Psoas muscle (tissue), 8 donors: ENCODE results near the gene RFX1. TPM values are rescaled to one million over a fixed set of nuclear protein-coding genes. Genes with fewer than 3 reads are reported as not detected.

ENCODE experiments used
- ATAC-seq, 4 donors: fragments of 200-7000 bp; cut with Tn5 transposase; one replicate each; pipeline ENCODE4 v1.9.1; 2020; ENCODE audit warnings: moderate library complexity in 3 of 4, mild to moderate bottlenecking in 2 of 4
- DNase-seq, 2 donors: peaks; one replicate each; pipeline ENCODE4 v3.0.0-alpha.2; 2020
- H3K27ac ChIP-seq: fragments of 200-600 bp; one replicate; pipeline ENCODE4 v1.8.0; 2022
- H3K27me3 ChIP-seq, 3 donors: fragments of 200-600 bp in 1 of 3; one replicate each; pipeline versions ENCODE4 v1.6.1 to v1.8.0; 2013 to 2022; ENCODE audit warnings: low read length in 2 of 3, mild to moderate bottlenecking in 2 of 3, moderate library complexity in 1 of 3; ENCODE audit not compliant: insufficient read depth in 3 of 3
- H3K36me3 ChIP-seq, 2 donors: fragments of 200-600 bp in 1 of 2; one replicate each; pipeline versions ENCODE4 v1.6.1 to v1.8.0; 2013 to 2022; ENCODE audit warnings: low read depth in 1 of 2, mild to moderate bottlenecking in 1 of 2, moderate library complexity in 1 of 2; ENCODE audit not compliant: insufficient read depth in 1 of 2
- H3K4me1 ChIP-seq: fragments of 200-600 bp; one replicate; pipeline ENCODE4 v1.8.0; 2022
- H3K4me3 ChIP-seq: fragments of 200-600 bp; one replicate; pipeline ENCODE4 v1.8.0; 2022; ENCODE audit warnings: mild to moderate bottlenecking
- H3K9me3 ChIP-seq: fragments of 200-600 bp; one replicate; pipeline ENCODE4 v1.8.0; 2022
- WGBS, 3 donors: extraction: QIAGEN DNeasy Blood & Tissue Kit; methylation state at CpG; one replicate each; pipeline versions ENCODE4 v1.1.6 to v1.1.7; 2013; 5-methylcytosine and 5-hydroxymethylcytosine counted together
- intact Hi-C, 2 donors: fragments of 100-400 bp; cut with DNase I; formaldehyde crosslinking; loops; one replicate each; pipeline versions ENCODE4 v1.11.0 to v1.14.2; 2022
- polyA plus RNA-seq, 3 donors: library from polyadenylated mRNA; stranded (reverse); fragments of 200-250 nt; gene quantifications; one replicate each; pipeline ENCODE4 v1.2.3, GENCODE V29; 2013
- total RNA-seq, 4 donors: library from RNA; stranded (reverse); fragmentation: NEBNext Ultra II Directional in 2 of 4; extraction: Animal tissue kit (Norgen Biotek cat#: 25700) in 2 of 4; gene quantifications; one replicate each; pipeline versions ENCODE4 v1.2.1 to v1.2.4, GENCODE V29; 2021 to 2023
- TF ChIP-seq, protein P1 (sequence below): fragments of 200-600 bp; IDR thresholded peaks from one replicate; pipeline ENCODE4 v1.8.0; 2022; ENCODE audit warnings: antibody characterized with exemption
- donor health status: healthy with polysubstance abuse.
- donor health status: DM: no; HTN: no; CAD: no; lungs with moderate emphysema.
- donor health status: Bipolar disorder and iron deficiency.
- donor health status: healthy.
- donor health status: DM: yes; HTN: yes; CAD: no.
- donor health status: DM: no; HTN: no; CAD: no.
- donor health status: DM: no; HTN: no; CAD: no.
- donor health status: DM: yes; HTN: yes; CAD: no.

Gene RFX1
- total and polyA plus RNA-seq, 7 donors = 2.9 to 10.1 (median 6.4) TPM

DNA sequence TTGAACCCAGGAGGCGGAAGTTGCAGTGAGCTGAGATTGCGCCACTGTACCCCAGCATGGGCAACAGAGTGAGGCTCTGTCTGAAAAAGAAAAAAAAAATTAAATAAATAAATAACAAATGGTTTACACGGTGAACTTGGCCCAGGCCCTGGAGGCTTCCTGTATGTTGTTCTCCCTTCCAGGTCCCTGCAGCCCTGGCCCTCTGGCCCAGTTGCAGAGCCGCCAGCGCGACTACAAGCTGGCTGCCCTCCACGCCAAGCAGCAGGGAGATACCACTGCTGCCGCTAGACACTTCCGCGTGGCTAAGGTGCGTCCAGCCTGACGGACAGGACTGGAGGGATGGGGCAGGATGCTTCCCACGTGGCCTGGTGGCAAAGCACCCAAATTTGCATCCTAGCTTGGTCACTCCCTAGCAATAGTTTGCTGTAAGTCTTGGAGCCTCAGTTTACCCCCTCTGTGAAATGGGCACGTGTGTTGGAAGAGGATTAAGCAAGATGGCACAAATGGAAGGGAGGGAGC, 88.2 kb downstream of the RFX1 start:
- TF ChIP-seq, protein P1, sequence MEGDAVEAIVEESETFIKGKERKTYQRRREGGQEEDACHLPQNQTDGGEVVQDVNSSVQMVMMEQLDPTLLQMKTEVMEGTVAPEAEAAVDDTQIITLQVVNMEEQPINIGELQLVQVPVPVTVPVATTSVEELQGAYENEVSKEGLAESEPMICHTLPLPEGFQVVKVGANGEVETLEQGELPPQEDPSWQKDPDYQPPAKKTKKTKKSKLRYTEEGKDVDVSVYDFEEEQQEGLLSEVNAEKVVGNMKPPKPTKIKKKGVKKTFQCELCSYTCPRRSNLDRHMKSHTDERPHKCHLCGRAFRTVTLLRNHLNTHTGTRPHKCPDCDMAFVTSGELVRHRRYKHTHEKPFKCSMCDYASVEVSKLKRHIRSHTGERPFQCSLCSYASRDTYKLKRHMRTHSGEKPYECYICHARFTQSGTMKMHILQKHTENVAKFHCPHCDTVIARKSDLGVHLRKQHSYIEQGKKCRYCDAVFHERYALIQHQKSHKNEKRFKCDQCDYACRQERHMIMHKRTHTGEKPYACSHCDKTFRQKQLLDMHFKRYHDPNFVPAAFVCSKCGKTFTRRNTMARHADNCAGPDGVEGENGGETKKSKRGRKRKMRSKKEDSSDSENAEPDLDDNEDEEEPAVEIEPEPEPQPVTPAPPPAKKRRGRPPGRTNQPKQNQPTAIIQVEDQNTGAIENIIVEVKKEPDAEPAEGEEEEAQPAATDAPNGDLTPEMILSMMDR = no peak
- intact Hi-C loops = no loop called here
- ATAC-seq = no peak

DNA sequence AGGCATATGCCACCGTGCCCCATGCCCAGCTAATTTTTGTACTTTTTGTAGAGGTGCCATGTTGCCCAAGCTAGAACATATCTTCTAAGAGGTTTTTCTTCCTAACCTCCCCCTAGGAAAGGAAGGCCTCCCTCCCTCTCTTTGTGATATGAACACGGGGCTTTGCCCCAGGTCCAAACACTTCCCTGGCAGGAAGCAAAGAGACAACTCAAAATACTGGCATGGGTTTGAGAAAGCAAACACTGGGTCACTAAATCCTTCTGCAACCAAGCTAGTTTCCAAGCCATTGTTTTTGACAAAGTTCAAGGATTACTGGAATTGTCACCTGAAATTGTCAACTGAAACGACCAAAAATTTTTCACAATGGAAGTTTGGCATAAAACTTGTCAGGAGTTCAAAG, 91.3 kb downstream of the RFX1 start:
- intact Hi-C loops = no loop called here
- H3K4me1 ChIP-seq = no peaks in the 10 kb centered on the region
- 85 to 93% (median 87%) methylated on average over 3 of the region's 3 CpGs for WGBS, 3 donors
- ATAC-seq (no peak), DNase-seq (no peak)
- TF ChIP-seq, protein P1 = no peak
- no peak overlapping the region for H3K27ac ChIP-seq
- H3K27me3 ChIP-seq = no peaks in the 10 kb centered on the region
- peaks cover 0 to 93% of the 10 kb centered on the region in 2 donors for H3K36me3 ChIP-seq
- H3K4me3 ChIP-seq = no peak overlapping the region
- H3K9me3 ChIP-seq = no peaks in the 10 kb centered on the region

More for the DNA sequence above, 88.2 kb downstream of the RFX1 start:
- WGBS, 3 donors = 76 to 80% (median 79%) methylated on average over 14 of the region's 14 CpGs
- Histone ChIP-seq H3K27me3 (no peaks in the 10 kb centered on the region), H3K4me1 (no peaks in the 10 kb centered on the region), H3K4me3 (no peak overlapping the region), H3K36me3 (peaks cover 0 to 95% of the 10 kb centered on the region in 2 donors), H3K9me3 (no peaks in the 10 kb centered on the region), H3K27ac (no peak overlapping the region)
- DNase-seq = no peak

DNA sequence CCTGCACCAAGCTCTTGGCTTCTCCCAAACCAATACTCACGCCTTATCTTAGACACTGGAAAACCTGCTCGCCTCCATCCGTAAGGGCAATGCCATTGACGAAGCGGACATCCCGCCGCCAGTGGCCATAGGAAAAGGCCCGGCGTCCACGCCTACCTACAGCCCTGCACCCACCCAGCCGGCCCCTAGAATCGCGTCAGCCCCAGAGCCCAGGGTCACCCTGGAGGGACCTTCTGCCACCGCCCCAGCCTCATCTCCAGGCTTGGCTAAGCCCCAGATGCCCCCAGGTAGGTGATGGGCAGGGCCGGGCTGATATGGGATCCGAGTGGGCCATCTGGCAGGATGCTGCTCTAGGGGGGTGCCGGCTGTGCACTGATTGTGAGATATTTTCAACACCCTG, 92.8 kb downstream of the RFX1 start:
- ATAC-seq (no peak), DNase-seq (no peak)
- Histone ChIP-seq H3K4me1 (no peaks in the 10 kb centered on the region), H3K36me3 (peaks cover 0 to 85% of the 10 kb centered on the region in 2 donors), H3K4me3 (no peak overlapping the region), H3K27ac (no peak overlapping the region), H3K27me3 (no peaks in the 10 kb centered on the region), H3K9me3 (no peaks in the 10 kb centered on the region)
- TF ChIP-seq, protein P1 = no peak
- 95 to 96% (median 95%) methylated on average over 17 of the region's 17 CpGs for WGBS, 3 donors
- intact Hi-C loops = no loop called here

Other genes starting within 250 kb of the RFX1 start
- gene MRI1, start 241.8 kb downstream of the RFX1 start, total RNA-seq = 10 to 100 TPM in 2 of 4 donors, 1 to 10 TPM in 2; 6.4 to 11.0 (median 9.3) TPM
- gene MRI1, start 241.8 kb downstream of the RFX1 start, polyA plus RNA-seq = 10 to 100 TPM in 1 of 3 donors, 1 to 10 TPM in 2; 9.4 to 11.2 (median 9.6) TPM
- gene C19orf53, start 231.9 kb downstream of the RFX1 start, total RNA-seq = 100 to 1,000 TPM in 2 of 4 donors, 10 to 100 TPM in 2; 88.9 to 109 (median 95.5) TPM
- 100 to 1,000 TPM; 147 to 196 (median 195) TPM for gene C19orf53, start 231.9 kb downstream of the RFX1 start, polyA plus RNA-seq
- 1 to 10 TPM; 3.3 to 7.8 (median 4.4) TPM for gene ZSWIM4, start 210.9 kb downstream of the RFX1 start, total RNA-seq
- gene ZSWIM4, start 210.9 kb downstream of the RFX1 start, polyA plus RNA-seq = 1 to 10 TPM in 2 of 3 donors, under 1 TPM in 1; 0.77 to 3.9 (median 1.6) TPM
- not detected for gene NANOS3, start 129.2 kb downstream of the RFX1 start, total RNA-seq
- gene NANOS3, start 129.2 kb downstream of the RFX1 start, polyA plus RNA-seq = not detected
- 1 to 10 TPM in 2 of 4 donors, under 1 TPM in 2; 0.27 to 1.5 (median 1.0) TPM for gene BRME1, start 100.2 kb downstream of the RFX1 start, total RNA-seq
- gene BRME1, start 100.2 kb downstream of the RFX1 start, polyA plus RNA-seq = 1 to 10 TPM in 2 of 3 donors, under 1 TPM in 1; 0.86 to 2.5 (median 1.7) TPM
- 10 to 100 TPM; 21.1 to 26.1 (median 24.6) TPM for gene CC2D1A, start 100.1 kb downstream of the RFX1 start, total RNA-seq
- gene CC2D1A, start 100.1 kb downstream of the RFX1 start, polyA plus RNA-seq = 10 to 100 TPM; 20.1 to 31.7 (median 23.1) TPM
- 1 to 10 TPM in 1 of 4 donors, under 1 TPM in 3; 0.18 to 1.3 (median 0.39) TPM for gene PODNL1, start 67.9 kb downstream of the RFX1 start, total RNA-seq
- 1 to 10 TPM in 1 of 3 donors, under 1 TPM in 2; 0.07 to 1.3 (median 0.25) TPM for gene PODNL1, start 67.9 kb downstream of the RFX1 start, polyA plus RNA-seq
- gene DCAF15, start 53.8 kb downstream of the RFX1 start, total RNA-seq = 10 to 100 TPM in 3 of 4 donors, 1 to 10 TPM in 1; 9.2 to 25.3 (median 16.0) TPM
- 10 to 100 TPM; 13.8 to 24.5 (median 16.6) TPM for gene DCAF15, start 53.8 kb downstream of the RFX1 start, polyA plus RNA-seq
- gene RLN3, start 21.8 kb upstream of the RFX1 start, total RNA-seq = not detected
- not detected for gene RLN3, start 21.8 kb upstream of the RFX1 start, polyA plus RNA-seq
- 1 to 10 TPM; 2.3 to 3.7 (median 2.9) TPM for gene IL27RA, start 25.4 kb upstream of the RFX1 start, total RNA-seq
- gene IL27RA, start 25.4 kb upstream of the RFX1 start, polyA plus RNA-seq = 1 to 10 TPM; 1.5 to 3.2 (median 2.5) TPM
- not detected for gene PALM3, start 55.8 kb upstream of the RFX1 start, total RNA-seq
- gene PALM3, start 55.8 kb upstream of the RFX1 start, polyA plus RNA-seq = under 1 TPM in 2 of 3 donors, not detected in 1; 0.04 to 0.05 TPM
- 1 to 10 TPM; 2.0 to 6.3 (median 2.9) TPM for gene MISP3, start 66.5 kb upstream of the RFX1 start, total RNA-seq
- 10 to 100 TPM in 1 of 3 donors, 1 to 10 TPM in 2; 1.8 to 15.4 (median 2.1) TPM for gene MISP3, start 66.5 kb upstream of the RFX1 start, polyA plus RNA-seq
- not detected for gene C19orf67, start 79.5 kb upstream of the RFX1 start, total RNA-seq
- not detected for gene C19orf67, start 79.5 kb upstream of the RFX1 start, polyA plus RNA-seq
- 10 to 100 TPM; 27.3 to 54.4 (median 39.6) TPM for gene SAMD1, start 84.4 kb upstream of the RFX1 start, total RNA-seq
- gene SAMD1, start 84.4 kb upstream of the RFX1 start, polyA plus RNA-seq = 10 to 100 TPM; 39.9 to 99.9 (median 60.4) TPM
- 100 to 1,000 TPM; 209 to 509 (median 312) TPM for gene PRKACA, start 111.4 kb upstream of the RFX1 start, total RNA-seq
- gene PRKACA, start 111.4 kb upstream of the RFX1 start, polyA plus RNA-seq = 100 to 1,000 TPM in 2 of 3 donors, 10 to 100 TPM in 1; 99.3 to 208 (median 135) TPM
- gene ASF1B, start 130.3 kb upstream of the RFX1 start, total RNA-seq = 1 to 10 TPM in 1 of 4 donors, under 1 TPM in 2, not detected in 1; 0.63 to 6.0 (median 0.84) TPM
- gene ASF1B, start 130.3 kb upstream of the RFX1 start, polyA plus RNA-seq = 1 to 10 TPM in 2 of 3 donors, under 1 TPM in 1; 0.20 to 1.2 (median 1.0) TPM
- 1 to 10 TPM; 1.7 to 2.6 (median 1.8) TPM for gene ADGRL1, start 199.8 kb upstream of the RFX1 start, total RNA-seq
- 1 to 10 TPM in 1 of 3 donors, under 1 TPM in 2; 0.38 to 1.1 (median 0.87) TPM for gene ADGRL1, start 199.8 kb upstream of the RFX1 start, polyA plus RNA-seq